Parathyroid adenoma (tissue), 2 donors: ENCODE data around the gene PTPN14.

ENCODE experiments used
- H2AFZ ChIP-seq: fragments of 300-600 bp; sonication (generic); one replicate; pipeline ENCODE4 v1.7.0; 2017; ENCODE audit warnings: antibody characterized with exemption, mild to moderate bottlenecking
- H3K27ac ChIP-seq: fragments of 300-600 bp; sonication (generic); one replicate; pipeline ENCODE4 v1.7.0; 2017
- H3K27me3 ChIP-seq: fragments of 300-600 bp; sonication (generic); one replicate; pipeline ENCODE4 v1.7.0; 2017; ENCODE audit warnings: low read length; ENCODE audit not compliant: control insufficient read depth, insufficient read depth
- H3K36me3 ChIP-seq: fragments of 300-600 bp; sonication (generic); one replicate; pipeline ENCODE4 v1.7.0; 2017; ENCODE audit warnings: low read length; ENCODE audit not compliant: control insufficient read depth, insufficient read depth
- H3K4me1 ChIP-seq: fragments of 300-600 bp; sonication (generic); one replicate; pipeline ENCODE4 v1.7.0; 2017; ENCODE audit warnings: control low read depth
- H3K4me2 ChIP-seq: fragments of 300-600 bp; sonication (generic); one replicate; pipeline ENCODE4 v1.7.0; 2017; ENCODE audit warnings: low read length
- H3K4me3 ChIP-seq: fragments of 300-600 bp; sonication (generic); one replicate; pipeline ENCODE4 v1.7.0; 2017; ENCODE audit warnings: low read depth, low read length
- H3K79me2 ChIP-seq: fragments of 300-600 bp; sonication (generic); one replicate; pipeline ENCODE4 v1.7.0; 2017; ENCODE audit warnings: control low read depth
- H3K9ac ChIP-seq: fragments of 300-600 bp; sonication (generic); one replicate; pipeline ENCODE4 v1.7.0; 2017; ENCODE audit warnings: mild to moderate bottlenecking
- H3K9me3 ChIP-seq: fragments of 300-600 bp; sonication (generic); one replicate; pipeline ENCODE4 v1.7.0; 2017; ENCODE audit warnings: low read length; ENCODE audit not compliant: control insufficient read depth
- CTCF ChIP-seq: fragments of 300-600 bp; sonication (generic); IDR thresholded peaks from one replicate; pipeline ENCODE4 v1.7.0; 2017; ENCODE audit warnings: antibody characterized with exemption, mild to moderate bottlenecking
- donor health status: primary hyperparathyroidism.

The PTPN14 gene

GRCh38 chr1:214306269-214306668 lies 245.1 kb downstream of the PTPN14 start:
- Histone ChIP-seq H3K9ac (no peak overlapping the region), H3K9me3 (no peaks in the 10 kb centered on the region), H3K79me2 (no peaks in the 10 kb centered on the region), H3K4me2 (no peak overlapping the region), H3K27ac (no peak overlapping the region), H3K27me3 (no peaks in the 10 kb centered on the region), H2AFZ (no peak overlapping the region), H3K4me1 (no peaks in the 10 kb centered on the region), H3K4me3 (no peak overlapping the region), H3K36me3 (no peaks in the 10 kb centered on the region)
- TF ChIP-seq CTCF: no peak

DNA sequence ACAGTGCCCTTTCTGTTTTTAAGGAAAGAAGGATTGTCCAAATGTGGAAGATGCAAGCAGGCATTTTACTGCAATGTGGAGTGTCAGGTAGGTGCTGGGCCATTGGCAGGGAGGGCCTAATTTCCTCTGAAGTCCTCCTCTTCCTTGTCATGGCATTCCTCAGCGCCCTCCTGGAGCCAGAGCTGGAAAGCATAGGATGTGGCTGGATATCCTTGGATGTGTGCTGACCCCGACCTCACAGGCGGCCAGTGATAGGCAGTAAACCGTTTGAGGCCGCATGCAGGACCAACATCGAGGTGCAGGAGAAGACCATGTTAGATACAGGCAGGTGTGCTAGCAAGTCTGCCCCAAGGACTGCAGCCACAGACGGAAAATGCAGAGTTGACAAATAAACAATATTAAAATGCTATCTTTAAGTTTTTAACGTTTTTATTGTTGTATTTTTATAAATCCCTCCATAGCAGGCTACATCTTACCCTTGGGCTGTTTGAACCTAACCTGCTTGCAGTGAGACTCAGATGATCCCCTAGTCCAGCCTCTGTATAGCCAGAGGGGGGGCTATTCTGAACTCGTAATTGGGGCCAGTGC lies 246.1 kb downstream of the PTPN14 start:
- no peak overlapping the region for H3K27ac ChIP-seq
- H3K36me3 ChIP-seq: no peaks in the 10 kb centered on the region
- H3K9me3 ChIP-seq: no peaks in the 10 kb centered on the region
- no peak overlapping the region for H3K4me3 ChIP-seq
- no peak overlapping the region for H2AFZ ChIP-seq
- no peak overlapping the region for H3K9ac ChIP-seq
- no peak overlapping the region for H3K4me2 ChIP-seq
- H3K27me3 ChIP-seq: no peaks in the 10 kb centered on the region
- no peaks in the 10 kb centered on the region for H3K79me2 ChIP-seq
- no peaks in the 10 kb centered on the region for H3K4me1 ChIP-seq
- no peak for TF ChIP-seq CTCF

DNA sequence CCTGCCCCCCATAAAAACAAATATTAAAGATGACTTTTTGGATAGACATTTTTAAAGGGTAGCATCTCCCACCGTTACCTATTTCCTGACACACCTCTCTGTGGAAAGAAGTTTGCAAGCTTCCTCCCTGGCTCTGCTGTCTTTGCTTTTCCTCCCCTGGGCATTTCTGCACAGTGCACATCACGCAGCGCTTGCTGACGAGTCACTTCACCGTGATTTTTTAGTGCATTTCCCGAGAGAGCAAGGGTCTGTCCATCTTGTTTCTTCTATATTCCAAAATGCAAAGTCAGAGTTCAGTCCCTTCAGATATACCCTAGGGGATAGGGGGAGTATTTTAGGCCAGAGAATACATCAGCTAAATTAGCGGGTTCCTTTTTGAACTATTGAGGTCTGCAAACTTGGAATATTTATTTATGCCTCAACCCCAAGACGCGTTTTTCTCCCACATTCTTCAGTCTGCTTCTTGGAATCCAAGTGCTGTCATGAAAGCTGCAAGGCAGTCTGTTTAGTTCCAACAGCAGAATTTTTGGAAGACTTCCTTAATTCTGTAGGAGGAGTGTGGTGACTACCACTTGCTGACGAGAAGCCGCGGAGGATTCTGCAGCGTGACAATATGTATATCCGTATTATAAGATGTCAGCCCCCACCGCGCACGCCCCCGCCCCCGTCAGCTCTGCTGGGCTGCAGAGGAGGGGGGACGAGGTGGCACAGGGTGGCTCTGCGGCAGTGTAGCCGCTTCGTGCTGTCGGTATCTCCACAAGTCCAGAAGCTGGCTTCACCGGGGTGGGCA lies 248.1 kb downstream of the PTPN14 start:
- no peak overlapping the region for H2AFZ ChIP-seq
- H3K9ac ChIP-seq: no peak overlapping the region
- no peak for TF ChIP-seq CTCF
- no peaks in the 10 kb centered on the region for H3K79me2 ChIP-seq
- H3K27me3 ChIP-seq: no peaks in the 10 kb centered on the region
- H3K4me1 ChIP-seq: no peaks in the 10 kb centered on the region
- no peak overlapping the region for H3K4me3 ChIP-seq
- H3K36me3 ChIP-seq: no peaks in the 10 kb centered on the region
- H3K9me3 ChIP-seq: no peaks in the 10 kb centered on the region
- H3K4me2 ChIP-seq: no peak overlapping the region
- no peak overlapping the region for H3K27ac ChIP-seq

DNA sequence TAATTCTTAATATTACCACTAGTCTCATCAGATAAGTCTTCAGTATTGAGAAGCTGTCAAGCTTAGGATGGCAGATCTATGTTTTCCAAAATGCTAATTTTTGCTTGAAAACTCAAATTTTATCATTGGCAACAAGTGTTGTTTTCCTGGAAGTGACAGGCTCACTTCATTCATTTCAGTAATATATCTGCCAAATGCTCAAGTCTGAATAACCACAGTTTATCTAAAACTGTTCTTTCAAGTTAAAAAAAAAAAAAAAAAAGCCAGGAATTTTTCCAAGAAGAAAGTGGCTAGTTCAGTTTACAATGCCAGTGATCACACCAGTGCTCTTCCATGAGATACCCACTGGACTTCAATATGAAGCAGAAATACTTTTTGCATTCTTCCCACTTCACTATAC lies 249.9 kb downstream of the PTPN14 start:
- H3K4me2 ChIP-seq: no peak overlapping the region
- no peak overlapping the region for H3K27ac ChIP-seq
- H3K4me3 ChIP-seq: no peak overlapping the region
- no peaks in the 10 kb centered on the region for H3K4me1 ChIP-seq
- H3K27me3 ChIP-seq: no peaks in the 10 kb centered on the region
- no peak for TF ChIP-seq CTCF
- no peak overlapping the region for H2AFZ ChIP-seq
- H3K36me3 ChIP-seq: no peaks in the 10 kb centered on the region
- no peak overlapping the region for H3K9ac ChIP-seq
- no peaks in the 10 kb centered on the region for H3K9me3 ChIP-seq
- H3K79me2 ChIP-seq: no peaks in the 10 kb centered on the region
